Caco-2 (cell line): ENCODE data around the gene GGT5. TPM values are rescaled to one million over a fixed set of nuclear protein-coding genes. Genes with fewer than 3 reads are reported as not detected.

Experiments used
- BruUV-seq: library from RNA; stranded (reverse); fragments of 400-500 nt; replicated peaks from 2 replicates; lab custom pipeline; 2021; lab: Mats Ljungman, UMichigan
- CTCF ChIA-PET: fragments of 300-600 bp; sonication (Branson Sonifier 250); formaldehyde crosslinking; loops from one replicate; lab custom pipeline; 2022; ENCODE audit warnings: antibody characterized with exemption; lab: Charles Lee
- POLR2A ChIA-PET: fragments of 300-600 bp; sonication (Branson Sonifier 250); formaldehyde crosslinking; loops from one replicate; lab custom pipeline; 2022; ENCODE audit warnings: antibody characterized with exemption; lab: Charles Lee
- DNase-seq, 2 experiments: peaks; one replicate each; pipeline versions ENCODE4 v3.0.0 to v3.0.0-alpha.2; 2020 to 2022
- H3K27me3 ChIP-seq: replicated peaks from 2 replicates; pipeline ENCODE4 v1.6.0; 2011; ENCODE audit warnings: low read length; ENCODE audit not compliant: control insufficient read depth, insufficient read depth
- H3K36me3 ChIP-seq: 2 replicates; pipeline ENCODE4 v1.5.1; 2011; ENCODE audit warnings: low read length; ENCODE audit not compliant: control insufficient read depth, insufficient read depth
- H3K4me1 ChIP-seq: fragments of 250-450 bp; sonication (Bioruptor Pico); 2 replicates; pipeline ENCODE4 v1.5.1; 2020; ENCODE audit warnings: mild to moderate bottlenecking
- H3K4me3 ChIP-seq: 2 replicates; pipeline ENCODE4 v1.5.1; 2011; ENCODE audit warnings: low read depth, mild to moderate bottlenecking, control low read depth, low read length
- H3K9me3 ChIP-seq: fragments of 250-450 bp; sonication (Bioruptor Pico); 2 replicates; pipeline ENCODE4 v1.5.1; 2020; ENCODE audit warnings: mild to moderate bottlenecking, moderate library complexity
- H3K27ac Mint-ChIP-seq: one replicate; pipeline ENCODE4 v1.8.0; 2022; ENCODE audit warnings: mixed read lengths; ENCODE audit not compliant: unreplicated experiment
- H3K27me3 Mint-ChIP-seq: one replicate; pipeline ENCODE4 v1.8.0; 2022; ENCODE audit warnings: mixed read lengths; ENCODE audit not compliant: insufficient read depth, unreplicated experiment
- H3K36me3 Mint-ChIP-seq: one replicate; pipeline ENCODE4 v1.8.0; 2022; ENCODE audit warnings: mild to moderate bottlenecking, mixed read lengths; ENCODE audit not compliant: insufficient read depth, unreplicated experiment
- H3K4me1 Mint-ChIP-seq: one replicate; pipeline ENCODE4 v1.8.0; 2022; ENCODE audit warnings: low read depth, mixed read lengths; ENCODE audit not compliant: unreplicated experiment
- H3K4me3 Mint-ChIP-seq: one replicate; pipeline ENCODE4 v1.8.0; 2022; ENCODE audit warnings: mild to moderate bottlenecking, moderate library complexity, mixed read lengths; ENCODE audit not compliant: unreplicated experiment
- H3K9me3 Mint-ChIP-seq: one replicate; pipeline ENCODE4 v1.8.0; 2022; ENCODE audit warnings: mixed read lengths; ENCODE audit not compliant: unreplicated experiment
- CTCF ChIP-seq, 2 experiments: fragments of 200-600 bp in 1 of 2; IDR thresholded peaks; 1 replicate in 1 of 2; 2 replicates in 1 of 2; pipeline versions ENCODE4 v1.5.1 to v1.8.0; 2011 to 2022; ENCODE audit warnings: antibody characterized with exemption in 1 of 2, control low read depth in 1 of 2, inconsistent platforms in 1 of 2, low read depth in 1 of 2, low read length in 1 of 2, mild to moderate bottlenecking in 1 of 2, moderate library complexity in 1 of 2; ENCODE audit not compliant: insufficient read depth in 1 of 2, severe bottlenecking in 1 of 2, unreplicated experiment in 1 of 2
- intact Hi-C: fragments of 100-400 bp; cut with micrococcal nuclease; formaldehyde crosslinking; loops from one replicate; pipeline ENCODE4 v1.10.0; 2022; ENCODE audit not compliant: unreplicated experiment
- total RNA-seq: library from RNA; stranded (reverse); gene quantifications from 2 replicates; pipeline ENCODE4 v1.2.3, GENCODE V29; 2022

The GGT5 gene
- total RNA-seq, 1 experiment from 2014 or later: 0.66 TPM

- Mint-ChIP-seq H3K36me3 (no peaks in the 10 kb centered on the region), H3K27ac (no peak overlapping the region), H3K4me1 (no peaks in the 10 kb centered on the region), H3K4me3 (no peak overlapping the region), H3K27me3 (no peaks in the 10 kb centered on the region), H3K9me3 (no peaks in the 10 kb centered on the region)
- ChIA-PET CTCF (no interaction called here), POLR2A (no interaction called here)
- no peaks in the 10 kb centered on the region for H3K9me3 ChIP-seq
- no peak for DNase-seq
- no peak overlapping the region for H3K4me3 ChIP-seq
- TF ChIP-seq CTCF (IDR thresholded peaks at IDR 0.05; ENCODE audit: insufficient read depth in 1 of 2, low read depth in 1 of 2, low read length in 1 of 2, severe bottlenecking in 1 of 2, unreplicated experiment in 1 of 2): no peak
- intact Hi-C loops: no loop called here
- H3K4me1 ChIP-seq: no peaks in the 10 kb centered on the region
- no TSS peak for BruUV-seq
- no peaks in the 10 kb centered on the region for H3K27me3 ChIP-seq
- H3K36me3 ChIP-seq: no peaks in the 10 kb centered on the region
Observed at GRCh38 chr22:24236656-24237055, 8.2 kb downstream of the GGT5 start.

GRCh38 chr22:24235315-24235714 lies 9.6 kb downstream of the GGT5 start:
- Mint-ChIP-seq H3K4me1 (peaks cover 6% of the 10 kb centered on the region), H3K27ac (no peak overlapping the region), H3K4me3 (no peak overlapping the region), H3K36me3 (no peaks in the 10 kb centered on the region), H3K9me3 (no peaks in the 10 kb centered on the region), H3K27me3 (no peaks in the 10 kb centered on the region)
- no peaks in the 10 kb centered on the region for H3K9me3 ChIP-seq
- BruUV-seq: no TSS peak
- no peaks in the 10 kb centered on the region for H3K36me3 ChIP-seq
- CTCF ChIA-PET: no interaction called here
- no peak for DNase-seq
- no peak for TF ChIP-seq CTCF (IDR thresholded peaks at IDR 0.05; ENCODE audit: insufficient read depth in 1 of 2, low read depth in 1 of 2, low read length in 1 of 2, severe bottlenecking in 1 of 2, unreplicated experiment in 1 of 2)
- POLR2A ChIA-PET: no interaction called here
- H3K4me1 ChIP-seq: no peaks in the 10 kb centered on the region
- intact Hi-C loops: no loop called here
- H3K27me3 ChIP-seq: no peaks in the 10 kb centered on the region
- H3K4me3 ChIP-seq: no peak overlapping the region

DNA sequence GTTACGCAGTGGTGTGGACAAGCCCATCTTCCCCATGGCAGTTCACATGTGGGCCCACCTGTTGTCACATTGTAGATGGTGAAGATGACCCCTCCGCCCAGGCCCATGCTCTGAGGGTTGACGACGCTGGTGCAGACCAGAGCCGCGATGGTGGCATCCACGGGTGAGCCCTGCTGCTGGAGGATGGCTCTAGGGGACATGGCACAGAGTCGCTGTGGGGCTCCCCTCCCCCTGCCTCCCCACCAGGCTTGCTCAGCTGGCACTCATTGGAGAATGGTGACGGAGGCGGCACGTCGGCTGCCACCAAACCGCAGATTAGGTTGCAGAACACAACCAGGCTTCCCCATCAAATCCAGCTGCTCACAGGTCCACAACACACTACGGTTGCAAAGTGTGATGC lies 11.1 kb downstream of the GGT5 start:
- intact Hi-C loops: no loop called here
- peaks cover 6% of the 10 kb centered on the region for H3K4me1 Mint-ChIP-seq
- no peak for DNase-seq
- BruUV-seq: no TSS peak
- H3K27me3 Mint-ChIP-seq: no peaks in the 10 kb centered on the region
- ChIA-PET CTCF (no interaction called here), POLR2A (no interaction called here)
- H3K9me3 Mint-ChIP-seq: no peaks in the 10 kb centered on the region
- no peaks in the 10 kb centered on the region for H3K27me3 ChIP-seq
- no peaks in the 10 kb centered on the region for H3K36me3 Mint-ChIP-seq
- H3K4me3 Mint-ChIP-seq: no peak overlapping the region
- no peak overlapping the region for H3K27ac Mint-ChIP-seq
- no peaks in the 10 kb centered on the region for H3K9me3 ChIP-seq
- no peaks in the 10 kb centered on the region for H3K4me1 ChIP-seq
- no peaks in the 10 kb centered on the region for H3K36me3 ChIP-seq
- TF ChIP-seq CTCF (IDR thresholded peaks at IDR 0.05; ENCODE audit: insufficient read depth in 1 of 2, low read depth in 1 of 2, low read length in 1 of 2, severe bottlenecking in 1 of 2, unreplicated experiment in 1 of 2): no peak
- no peak overlapping the region for H3K4me3 ChIP-seq
